Testis (tissue), 3 donors: ENCODE results near the gene PRICKLE4. TPM values are rescaled to one million over a fixed set of nuclear protein-coding genes. Genes with fewer than 3 reads are reported as not detected.

Experiments used
- DNase-seq: peaks from one replicate; pipeline ENCODE4 v3.0.0-alpha.2; 2019
- H3K27ac ChIP-seq, 2 donors: fragments of 200-600 bp; sonication (generic); one replicate each; pipeline ENCODE4 v1.5.1; 2019
- H3K27me3 ChIP-seq: fragments of 200-600 bp; sonication (generic); one replicate; pipeline ENCODE4 v1.5.1; 2019
- H3K36me3 ChIP-seq: fragments of 200-600 bp; sonication (generic); one replicate; pipeline ENCODE4 v1.5.1; 2017; ENCODE audit warnings: low read depth; ENCODE audit errors: missing control alignments
- H3K4me1 ChIP-seq: fragments of 200-600 bp; sonication (generic); one replicate; pipeline ENCODE4 v1.5.1; 2019
- H3K4me3 ChIP-seq, 2 donors: fragments of 200-600 bp; sonication (generic); one replicate each; pipeline ENCODE4 v1.5.1; 2017 to 2019
- H3K9me3 ChIP-seq: fragments of 200-600 bp; sonication (generic); one replicate; pipeline ENCODE4 v1.5.1; 2017
- CTCF ChIP-seq, 3 experiments: fragments of 450-650 bp in 2 of 3; fragments of 200-600 bp in 1 of 3; sonication (generic) in 1 of 3; IDR thresholded peaks; one replicate each; pipeline ENCODE4 v1.5.1; 2016 to 2019; ENCODE audit warnings: antibody characterized with exemption in 3 of 3, mild to moderate bottlenecking in 2 of 3, moderate library complexity in 1 of 3
- POLR2A ChIP-seq: fragments of 450-650 bp; IDR thresholded peaks from one replicate; pipeline ENCODE4 v1.6.1; 2017; ENCODE audit warnings: antibody characterized with exemption, mild to moderate bottlenecking, moderate library complexity
- WGBS, 2 donors: methylation state at CpG; one replicate each; pipeline ENCODE4 v1.1.5; 2018; 5-methylcytosine and 5-hydroxymethylcytosine counted together
- intact Hi-C: fragments of 100-400 bp; cut with DNase I; formaldehyde crosslinking; loops from one replicate; pipeline ENCODE4 v1.15.1; 2023; ENCODE audit warnings: low total_unique reads
- polyA plus RNA-seq: library from polyadenylated mRNA; stranded (reverse); fragments of 350-450 nt; fragmentation: Illumina TruSeq; extraction: RNeasy Lipid Tissue Mini Kit (QIAGEN cat#74804); gene quantifications from one replicate; pipeline ENCODE4 v1.2.3, GENCODE V29; 2014; ENCODE audit warnings: low read depth, low replicate concordance; ENCODE audit not compliant: insufficient read depth
- total RNA-seq, 2 donors: library from RNA; depleted of rRNA; stranded (reverse); fragments of >200 nt; gene quantifications; one replicate each; pipeline ENCODE4 v1.2.3, GENCODE V29; 2016

The PRICKLE4 gene
- total and polyA plus RNA-seq, 3 donors from 2014 or later, result 1.9 to 10.6 TPM; not detected in 1

GRCh38 chr6:41755895-41756294 is 24.7 kb upstream of the PRICKLE4 start:
- 82 to 85% methylated on average over 4 of the region's 4 CpGs for WGBS, 2 donors
- TF ChIP-seq CTCF (IDR thresholded peaks at IDR 0.05), result no peak
- TF ChIP-seq POLR2A, result no peak
- no peaks in the 10 kb centered on the region for H3K36me3 ChIP-seq
- intact Hi-C loops, result no loop called here
- H3K27me3 ChIP-seq, result no peaks in the 10 kb centered on the region
- no peak for DNase-seq
- no peaks in the 10 kb centered on the region for H3K4me1 ChIP-seq
- no peaks in the 10 kb centered on the region for H3K9me3 ChIP-seq
- H3K27ac ChIP-seq, result no peak overlapping the region
- no peak overlapping the region for H3K4me3 ChIP-seq

DNA sequence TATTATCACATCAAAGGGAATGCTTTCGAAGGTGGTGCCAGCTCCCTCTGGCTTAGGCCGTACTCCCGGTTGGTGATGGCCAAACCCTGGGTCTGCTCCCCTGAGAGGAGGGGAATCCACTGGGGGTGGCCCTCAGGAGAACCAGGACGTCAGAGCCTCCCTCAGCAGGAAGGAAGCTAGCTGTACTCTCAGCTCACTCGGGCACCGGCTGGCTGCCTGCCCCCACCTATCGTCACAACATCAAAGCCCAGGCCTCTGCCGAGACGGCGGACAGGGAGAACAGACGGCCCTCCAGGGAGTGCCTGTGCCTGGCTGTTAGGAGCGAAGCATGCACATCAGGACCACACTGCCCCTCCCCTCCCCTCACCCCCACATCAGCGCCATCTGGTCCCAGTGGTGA is 24.2 kb upstream of the PRICKLE4 start:
- no peak overlapping the region for H3K4me3 ChIP-seq
- no peak overlapping the region for H3K27ac ChIP-seq
- H3K9me3 ChIP-seq, result no peaks in the 10 kb centered on the region
- 77 to 86% methylated on average over 13 of the region's 13 CpGs for whole genome bisulfite sequencing, 2 donors
- no peaks in the 10 kb centered on the region for H3K27me3 ChIP-seq
- H3K4me1 ChIP-seq, result no peaks in the 10 kb centered on the region
- H3K36me3 ChIP-seq, result no peaks in the 10 kb centered on the region
- no peak for DNase-seq
- intact Hi-C loops, result no loop called here
- TF ChIP-seq CTCF (IDR thresholded peaks at IDR 0.05) (no peak), POLR2A (no peak)

- H3K9me3 ChIP-seq, result no peaks in the 10 kb centered on the region
- TF ChIP-seq POLR2A (no peak), CTCF (IDR thresholded peaks at IDR 0.05) (no peak)
- intact Hi-C loops, result no loop called here
- 86 to 87% methylated on average over 4 to 6 of the region's 6 CpGs for WGBS, 2 donors
- H3K27me3 ChIP-seq, result no peaks in the 10 kb centered on the region
- H3K36me3 ChIP-seq, result no peaks in the 10 kb centered on the region
- H3K27ac ChIP-seq, result no peak overlapping the region
- no peak overlapping the region for H3K4me3 ChIP-seq
- H3K4me1 ChIP-seq, result no peaks in the 10 kb centered on the region
- no peak for DNase-seq
Observed at GRCh38 chr6:41757271-41757670, 23.3 kb upstream of the PRICKLE4 start.

DNA sequence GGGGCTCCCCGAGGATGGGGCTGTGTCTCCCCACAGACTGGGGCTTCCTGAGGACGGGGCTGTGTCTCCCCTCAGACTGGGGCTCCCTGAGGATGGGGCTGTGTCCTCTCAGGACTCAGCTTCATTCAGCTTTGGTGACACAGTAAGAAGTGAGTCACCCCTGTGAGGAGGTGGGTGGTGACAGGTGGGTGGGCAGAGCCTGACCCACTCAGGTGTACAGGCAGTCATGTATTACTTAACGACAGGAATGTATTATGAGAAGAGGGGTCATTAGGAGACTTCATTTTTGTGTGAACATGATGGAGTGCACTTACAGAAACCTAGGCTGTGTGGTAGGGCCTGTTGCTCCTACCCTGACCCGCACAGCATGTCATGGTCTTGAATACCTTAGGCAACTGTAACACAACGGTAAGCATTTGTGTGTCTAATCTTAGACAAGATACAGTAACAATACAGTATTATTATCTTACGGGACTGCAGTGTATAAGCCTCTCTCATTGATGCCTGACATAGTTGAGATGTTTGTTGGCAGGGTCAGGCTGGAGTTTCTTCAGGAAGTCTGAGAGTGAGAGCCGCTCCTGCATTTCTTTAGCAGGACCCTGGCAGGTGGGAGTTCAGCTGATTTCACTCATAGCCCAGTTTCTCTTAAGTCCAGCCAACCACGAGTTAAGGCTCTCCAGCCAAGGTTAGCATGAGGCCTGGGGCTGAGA is 22.5 kb upstream of the PRICKLE4 start:
- TF ChIP-seq CTCF (IDR thresholded peaks at IDR 0.05) (no peak), POLR2A (no peak)
- DNase-seq, result no peak
- Histone ChIP-seq H3K27ac (no peak overlapping the region), H3K27me3 (no peaks in the 10 kb centered on the region), H3K9me3 (no peaks in the 10 kb centered on the region), H3K36me3 (no peaks in the 10 kb centered on the region), H3K4me1 (no peaks in the 10 kb centered on the region), H3K4me3 (no peak overlapping the region)
- intact Hi-C loops, result no loop called here
- WGBS, 2 donors, result 48 to 74% methylated on average over 5 to 8 of the region's 8 CpGs

GRCh38 chr6:41758641-41759035 is 21.9 kb upstream of the PRICKLE4 start:
- H3K9me3 ChIP-seq, result no peaks in the 10 kb centered on the region
- H3K36me3 ChIP-seq, result no peaks in the 10 kb centered on the region
- 83% methylated on average over 6 of the region's 6 CpGs; no CpG with 5 or more reads in 1 of the 2 donors for WGBS, 2 donors
- H3K27ac ChIP-seq, result no peak overlapping the region
- no peaks in the 10 kb centered on the region for H3K4me1 ChIP-seq
- H3K27me3 ChIP-seq, result no peaks in the 10 kb centered on the region
- H3K4me3 ChIP-seq, result no peak overlapping the region
- DNase-seq, result no peak
- no peak for TF ChIP-seq POLR2A
- no peak for TF ChIP-seq CTCF (IDR thresholded peaks at IDR 0.05)
- intact Hi-C loops, result no loop called here
